IPS-15b (cell line): ENCODE data around the gene FBXO46.

Experiments used
- H3K27me3 ChIP-seq: one replicate; pipeline ENCODE4 v1.6.1; 2013; ENCODE audit warnings: low read length; ENCODE audit not compliant: control insufficient read depth, insufficient read depth
- H3K36me3 ChIP-seq: one replicate; pipeline ENCODE4 v1.6.1; 2013; ENCODE audit warnings: low read length; ENCODE audit not compliant: control insufficient read depth, insufficient read depth
- H3K4me1 ChIP-seq: one replicate; pipeline ENCODE4 v1.6.1; 2013; ENCODE audit warnings: mild to moderate bottlenecking, low read length; ENCODE audit not compliant: control insufficient read depth, insufficient read depth
- H3K4me3 ChIP-seq: one replicate; pipeline ENCODE4 v1.5.1; 2013; ENCODE audit warnings: low read depth, low read length
- H3K9ac ChIP-seq: one replicate; pipeline ENCODE4 v1.6.1; 2013; ENCODE audit warnings: low read depth, mild to moderate bottlenecking, low read length
- H3K9me3 ChIP-seq: one replicate; pipeline ENCODE4 v1.6.1; 2013; ENCODE audit warnings: mild to moderate bottlenecking, low read length; ENCODE audit not compliant: control insufficient read depth, insufficient read depth

FBXO46 gene

GRCh38 chr19:45770192-45771101, 39.8 kb upstream of the FBXO46 start:
- H3K9me3 ChIP-seq = no peaks in the 10 kb centered on the region
- no peaks in the 10 kb centered on the region for H3K4me1 ChIP-seq
- H3K9ac ChIP-seq = peak overlapping the region; percentile 76
- H3K4me3 ChIP-seq = peak overlapping the region; percentile 84
- H3K27me3 ChIP-seq = no peaks in the 10 kb centered on the region
- peaks cover 1% of the 10 kb centered on the region for H3K36me3 ChIP-seq

DNA sequence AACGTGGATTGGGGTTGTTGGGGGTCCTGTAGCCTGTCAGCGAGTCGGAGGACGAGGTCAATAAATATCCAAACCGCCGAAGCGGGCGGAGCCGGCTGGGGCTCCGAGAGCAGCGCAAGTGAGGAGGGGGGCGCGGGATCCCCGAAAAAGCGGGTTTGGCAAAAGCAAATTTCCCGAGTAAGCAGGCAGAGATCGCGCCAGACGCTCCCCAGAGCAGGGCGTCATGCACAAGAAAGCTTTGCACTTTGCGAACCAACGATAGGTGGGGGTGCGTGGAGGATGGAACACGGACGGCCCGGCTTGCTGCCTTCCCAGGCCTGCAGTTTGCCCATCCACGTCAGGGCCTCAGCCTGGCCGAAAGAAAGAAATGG, 39.1 kb upstream of the FBXO46 start:
- H3K9ac ChIP-seq = peak overlapping the region; percentile 76
- peaks cover 3% of the 10 kb centered on the region for H3K36me3 ChIP-seq
- H3K4me1 ChIP-seq = no peaks in the 10 kb centered on the region
- H3K4me3 ChIP-seq = peak overlapping the region; percentile 84
- H3K27me3 ChIP-seq = no peaks in the 10 kb centered on the region
- H3K9me3 ChIP-seq = no peaks in the 10 kb centered on the region

DNA sequence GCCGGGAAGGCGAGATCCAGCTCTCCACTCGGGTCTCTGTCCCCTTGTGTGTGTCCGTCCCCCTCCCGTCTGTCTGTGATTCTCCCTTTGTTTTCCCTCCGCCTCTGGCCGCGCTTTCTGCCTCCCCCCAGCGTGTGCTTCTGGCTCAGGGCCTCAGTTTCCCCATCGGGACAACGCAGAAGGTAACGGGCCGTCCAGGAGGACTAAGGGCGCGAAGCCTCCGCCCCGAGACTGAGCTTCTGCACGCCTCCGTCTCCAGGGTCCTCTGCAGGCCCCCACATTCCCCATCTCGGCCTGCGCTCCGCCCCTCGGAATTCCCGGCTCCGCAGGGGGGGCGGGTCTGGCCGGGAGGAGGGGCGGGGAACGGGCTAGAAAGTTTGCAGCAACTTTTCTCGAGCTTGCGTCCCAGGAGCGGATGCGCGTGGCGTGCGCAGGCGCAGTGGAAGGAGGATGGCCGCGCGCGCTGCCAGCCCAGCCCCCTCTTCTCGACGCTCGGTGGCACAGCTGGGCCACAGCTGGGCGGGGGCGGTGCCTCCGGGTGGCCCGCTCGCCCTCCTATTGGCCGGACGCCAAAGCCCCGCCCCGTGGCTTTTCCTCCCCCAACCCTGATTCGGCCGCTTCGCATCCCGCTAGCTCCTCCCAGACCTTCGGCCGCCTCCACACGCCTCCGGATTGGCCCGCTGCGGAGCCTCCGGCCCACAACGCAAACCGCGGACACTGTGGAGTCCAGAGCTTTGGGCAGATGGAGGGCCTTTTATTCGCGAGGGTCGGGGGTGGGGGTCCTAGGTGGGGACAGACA, 38.5 kb upstream of the FBXO46 start, which contains the start of gene SIX5:
Gene SIX5 (minus strand): TSS at position 269 of the 799 bp plus-strand sequence. CDS start 408 bp downstream, outside the sequence.
- H3K27me3 ChIP-seq = no peaks in the 10 kb centered on the region
- peaks cover 3% of the 10 kb centered on the region for H3K36me3 ChIP-seq
- peaks cover 6% of the 10 kb centered on the region for H3K4me1 ChIP-seq
- H3K4me3 ChIP-seq = peak within 1 kb of the TSS; percentile 87
- H3K9me3 ChIP-seq = no peaks in the 10 kb centered on the region
- H3K9ac ChIP-seq = peak within 1 kb of the TSS; percentile 87

GRCh38 chr19:45768655-45768983, 37.9 kb upstream of the FBXO46 start:
- Histone ChIP-seq H3K27me3 (no peaks in the 10 kb centered on the region), H3K36me3 (peaks cover 3% of the 10 kb centered on the region), H3K9me3 (no peaks in the 10 kb centered on the region), H3K9ac (peak overlapping the region; percentile 87), H3K4me1 (peaks cover 8% of the 10 kb centered on the region), H3K4me3 (peak overlapping the region; percentile 87)

DNA sequence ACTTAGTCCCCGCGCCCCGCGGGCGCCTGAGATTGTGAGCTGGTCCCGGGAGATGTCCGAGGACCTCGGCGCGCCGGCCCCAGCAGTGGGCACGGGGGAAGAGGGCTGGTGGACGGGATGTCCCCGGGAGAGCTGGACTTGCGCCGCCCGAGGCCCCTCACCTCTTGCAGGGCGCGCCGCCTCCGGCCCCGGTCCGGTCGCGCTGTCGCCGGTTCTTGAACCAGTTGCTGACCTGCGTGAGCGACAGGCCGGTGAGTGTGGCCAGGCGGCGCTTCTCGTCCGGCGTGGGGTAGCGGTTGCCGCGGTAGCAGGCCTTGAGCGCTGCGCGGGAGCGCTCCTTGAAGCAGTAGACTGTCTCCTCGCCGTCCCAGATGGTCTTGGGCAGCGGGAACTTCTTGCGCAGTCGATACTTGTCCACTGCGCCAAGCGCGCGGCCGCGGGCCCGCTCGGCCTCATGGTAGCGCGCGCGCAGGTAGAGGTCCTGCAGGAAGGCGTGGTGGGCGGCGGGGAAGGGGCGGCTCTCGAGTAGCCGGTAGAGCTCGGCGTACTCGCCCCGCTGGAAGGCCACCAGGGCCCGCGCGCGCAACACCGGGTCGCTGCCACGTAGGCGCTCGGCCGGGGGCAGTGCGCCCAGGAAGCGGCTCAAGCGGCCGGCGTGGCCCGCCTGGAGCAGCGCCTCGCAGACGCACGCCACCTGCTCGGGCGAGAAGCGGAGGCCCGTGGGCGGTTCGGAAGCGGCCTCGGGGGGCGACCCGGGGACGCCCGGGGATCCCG, 37.4 kb upstream of the FBXO46 start:
- Histone ChIP-seq H3K27me3 (no peaks in the 10 kb centered on the region), H3K4me1 (peaks cover 8% of the 10 kb centered on the region), H3K9me3 (no peaks in the 10 kb centered on the region), H3K36me3 (peaks cover 3% of the 10 kb centered on the region), H3K4me3 (peak overlapping the region; percentile 87), H3K9ac (peak overlapping the region; percentile 85)

DNA sequence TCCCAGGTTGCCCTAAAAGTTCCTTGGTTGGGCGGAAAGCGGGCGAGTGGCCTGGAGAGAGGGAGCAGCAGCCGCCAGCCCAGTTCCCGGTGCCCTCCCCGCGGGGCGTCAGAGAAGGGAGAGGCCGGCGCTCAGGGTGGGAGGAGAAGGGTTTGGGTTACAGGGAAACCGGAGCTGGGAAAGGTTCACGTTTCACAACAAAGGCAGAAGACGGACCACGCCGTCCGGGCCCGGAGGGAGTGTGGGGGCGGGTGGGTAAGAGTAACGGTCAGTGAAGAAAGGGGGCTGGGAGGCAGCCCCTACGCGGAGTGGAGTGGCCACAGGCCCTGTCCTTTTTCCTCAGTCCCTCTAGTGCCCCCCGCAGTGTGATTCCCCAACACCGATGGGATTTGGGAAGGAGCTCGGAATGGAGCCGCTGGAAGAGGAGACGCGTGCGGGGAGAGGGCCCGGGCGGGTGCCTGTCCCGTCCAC, 36.7 kb upstream of the FBXO46 start:
- peaks cover 8% of the 10 kb centered on the region for H3K4me1 ChIP-seq
- H3K27me3 ChIP-seq = no peaks in the 10 kb centered on the region
- H3K9me3 ChIP-seq = no peaks in the 10 kb centered on the region
- peak overlapping the region; percentile 87 for H3K4me3 ChIP-seq
- peak overlapping the region; percentile 85 for H3K9ac ChIP-seq
- peaks cover 3% of the 10 kb centered on the region for H3K36me3 ChIP-seq

GRCh38 chr19:45766869-45767346, 36.2 kb upstream of the FBXO46 start:
- H3K9ac ChIP-seq = peak overlapping the region; percentile 12
- H3K4me3 ChIP-seq = peak overlapping the region; percentile 87
- no peaks in the 10 kb centered on the region for H3K27me3 ChIP-seq
- peaks cover 8% of the 10 kb centered on the region for H3K4me1 ChIP-seq
- peaks cover 3% of the 10 kb centered on the region for H3K36me3 ChIP-seq
- no peaks in the 10 kb centered on the region for H3K9me3 ChIP-seq

GRCh38 chr19:45766296-45766868, 35.7 kb upstream of the FBXO46 start:
- H3K9ac ChIP-seq = peak overlapping the region; percentile 12
- no peaks in the 10 kb centered on the region for H3K9me3 ChIP-seq
- peaks cover 3% of the 10 kb centered on the region for H3K36me3 ChIP-seq
- H3K27me3 ChIP-seq = no peaks in the 10 kb centered on the region
- peak overlapping the region; percentile 87 for H3K4me3 ChIP-seq
- H3K4me1 ChIP-seq = peaks cover 8% of the 10 kb centered on the region

DNA sequence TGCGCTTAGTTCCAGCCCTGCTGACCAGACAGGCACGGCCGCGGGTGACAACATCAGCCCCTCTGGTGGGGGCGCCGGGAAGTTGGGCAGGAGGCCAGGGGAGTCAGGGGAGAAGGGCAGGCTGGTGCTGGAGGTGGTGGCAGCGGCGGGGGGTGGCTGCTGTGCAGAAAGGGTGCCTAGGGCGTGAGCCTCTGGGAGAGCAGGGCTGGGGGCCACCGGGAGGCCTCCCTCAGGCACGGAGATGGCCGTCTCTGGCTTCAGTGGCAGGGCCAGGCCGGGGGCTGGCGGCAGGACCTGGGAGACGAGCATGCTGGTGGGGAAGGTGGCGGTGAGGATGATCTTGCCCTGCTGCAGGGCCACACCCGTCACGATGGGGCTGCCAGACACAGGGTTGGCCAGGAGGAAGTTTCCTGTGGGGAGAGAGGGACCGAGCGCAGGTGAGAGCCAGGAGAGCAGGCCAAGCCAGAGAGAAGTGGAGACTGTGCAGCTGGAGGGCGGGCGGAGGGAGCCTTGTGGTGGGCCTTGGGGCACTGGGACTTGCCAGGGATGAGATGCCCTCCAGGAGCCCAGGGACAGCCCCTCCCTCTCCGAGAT, 35.1 kb upstream of the FBXO46 start:
- Histone ChIP-seq H3K9ac (no peak overlapping the region), H3K9me3 (no peaks in the 10 kb centered on the region), H3K4me1 (peaks cover 8% of the 10 kb centered on the region), H3K4me3 (no peak overlapping the region), H3K36me3 (peaks cover 3% of the 10 kb centered on the region), H3K27me3 (no peaks in the 10 kb centered on the region)

DNA sequence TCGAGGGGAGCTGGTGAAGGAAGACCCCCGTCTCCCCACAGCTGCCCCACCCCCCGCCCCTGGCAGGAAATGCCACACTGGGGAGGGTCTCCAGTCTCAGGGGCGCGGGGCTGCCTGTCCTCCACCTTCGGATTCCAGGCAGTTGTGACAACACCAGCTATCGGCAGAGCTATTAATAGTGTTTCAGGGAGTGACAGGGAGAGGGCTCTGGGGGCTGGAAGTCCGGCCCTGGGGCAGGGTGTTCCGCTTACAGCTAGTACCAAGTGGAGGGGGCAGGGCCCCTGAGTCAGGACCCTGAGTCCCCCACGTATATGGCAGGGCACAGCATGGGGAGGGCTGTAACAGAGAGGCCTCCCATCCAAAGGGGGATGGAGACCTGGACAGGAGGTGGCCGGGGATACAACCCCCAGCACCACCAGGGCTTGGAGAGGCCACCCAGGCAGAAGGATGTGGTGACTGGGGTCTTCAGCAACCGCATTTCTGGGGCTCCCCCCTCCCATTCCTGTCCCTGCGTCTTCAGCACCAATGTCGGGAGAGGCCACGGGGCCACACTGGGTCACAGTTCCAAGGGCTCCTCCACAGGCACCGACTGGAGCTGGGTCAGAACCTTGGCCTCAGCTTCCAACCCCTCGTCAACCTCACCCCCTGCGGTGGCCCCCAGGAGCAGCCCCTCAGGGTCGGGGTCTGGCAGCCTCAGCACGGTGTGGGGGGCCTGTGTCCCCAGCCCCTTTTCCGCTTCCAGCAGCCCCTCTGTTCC, 34.4 kb upstream of the FBXO46 start:
- Histone ChIP-seq H3K4me1 (peaks cover 8% of the 10 kb centered on the region), H3K27me3 (no peaks in the 10 kb centered on the region), H3K4me3 (no peak overlapping the region), H3K36me3 (peaks cover 3% of the 10 kb centered on the region), H3K9me3 (no peaks in the 10 kb centered on the region), H3K9ac (no peak overlapping the region)
